T-helper 2 cell treated with Interferon-gamma antibody and Interleukin-4, amounts not matched to agents 5 μg/mL and 100 μg/mL, for 36 hours (primary cell): ENCODE results near the gene OR7G1.

ENCODE experiments used
- DNase-seq: peaks from one replicate; pipeline ENCODE4 v3.0.0; 2021; ENCODE audit warnings: low spot score
- H3K27ac Mint-ChIP-seq: one replicate; pipeline ENCODE4 v1.8.0; 2021; ENCODE audit warnings: mild to moderate bottlenecking, mixed read lengths
- H3K27me3 Mint-ChIP-seq: one replicate; pipeline ENCODE4 v1.8.0; 2021; ENCODE audit warnings: low read depth, mixed read lengths
- H3K36me3 Mint-ChIP-seq: one replicate; pipeline ENCODE4 v1.8.0; 2021; ENCODE audit warnings: low read depth, mixed read lengths
- H3K4me1 Mint-ChIP-seq: one replicate; pipeline ENCODE4 v1.8.0; 2021; ENCODE audit warnings: low read depth, mixed read lengths
- H3K4me3 Mint-ChIP-seq: one replicate; pipeline ENCODE4 v1.8.0; 2022; ENCODE audit warnings: mild to moderate bottlenecking, moderate library complexity, mixed read lengths
- H3K9me3 Mint-ChIP-seq: one replicate; pipeline ENCODE4 v1.8.0; 2021; ENCODE audit warnings: mixed read lengths

OR7G1 gene

DNA sequence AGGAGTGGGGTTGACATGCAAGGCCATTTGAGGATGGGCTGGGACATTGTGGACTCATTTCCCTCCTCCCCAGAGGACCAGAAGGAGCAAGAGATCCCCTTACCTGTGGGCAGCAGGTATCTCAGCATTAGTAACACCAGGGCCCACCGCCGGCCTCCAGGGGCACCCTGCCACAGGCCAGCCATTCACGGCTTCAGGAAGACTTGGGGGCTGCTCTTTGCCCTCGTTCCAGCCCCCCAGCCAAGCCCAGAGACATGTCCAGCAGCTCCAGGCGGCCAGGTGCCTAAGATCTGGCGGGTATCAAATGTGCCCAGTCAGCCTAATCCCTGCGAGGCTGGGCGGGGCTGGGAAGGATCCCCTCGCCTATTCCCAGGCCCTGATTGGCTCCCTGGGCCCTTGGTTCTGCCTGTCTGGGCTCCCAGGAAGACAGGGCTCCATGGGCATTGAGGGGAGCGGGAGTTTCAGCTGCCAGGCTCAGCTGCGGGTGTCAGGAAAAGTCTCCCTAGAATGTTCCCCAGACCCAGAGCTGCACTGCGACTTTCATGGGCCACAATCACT lies 50.0 kb downstream of the OR7G1 start:
- DNase-seq: no peak
- no peaks in the 10 kb centered on the region for H3K27me3 Mint-ChIP-seq
- H3K4me1 Mint-ChIP-seq: no peaks in the 10 kb centered on the region
- no peak overlapping the region for H3K27ac Mint-ChIP-seq
- H3K36me3 Mint-ChIP-seq: no peaks in the 10 kb centered on the region
- no peaks in the 10 kb centered on the region for H3K9me3 Mint-ChIP-seq
- no peak overlapping the region for H3K4me3 Mint-ChIP-seq
